Measurements from ENCODE around the gene ARSD. TPM values are rescaled to one million over a fixed set of nuclear protein-coding genes. Genes with fewer than 3 reads are reported as not detected.
"Not testable (repeated sequence)": the region's sequence is repeated elsewhere in the genome, so short reads cannot be mapped to it uniquely, and the experiment has no call there.

The ARSD gene
- polyA plus RNA-seq, 1 experiment: 11.6 TPM

GRCh38 chrX:2898846-2899512, 30.2 kb downstream of the ARSD start:
- CTCF ChIA-PET: no interaction called here
- POLR2A ChIA-PET: no interaction called here
- H3K27ac ChIP-seq (ENCODE audit: low read depth, low read length): no peak overlapping the region
- DNase-seq (ENCODE audit: low read depth, low spot score): no peak
- no peaks in the 10 kb centered on the region for H3K9me3 ChIP-seq (ENCODE audit: control insufficient read depth, insufficient read depth, low read length)
- TF ChIP-seq, protein P1, sequence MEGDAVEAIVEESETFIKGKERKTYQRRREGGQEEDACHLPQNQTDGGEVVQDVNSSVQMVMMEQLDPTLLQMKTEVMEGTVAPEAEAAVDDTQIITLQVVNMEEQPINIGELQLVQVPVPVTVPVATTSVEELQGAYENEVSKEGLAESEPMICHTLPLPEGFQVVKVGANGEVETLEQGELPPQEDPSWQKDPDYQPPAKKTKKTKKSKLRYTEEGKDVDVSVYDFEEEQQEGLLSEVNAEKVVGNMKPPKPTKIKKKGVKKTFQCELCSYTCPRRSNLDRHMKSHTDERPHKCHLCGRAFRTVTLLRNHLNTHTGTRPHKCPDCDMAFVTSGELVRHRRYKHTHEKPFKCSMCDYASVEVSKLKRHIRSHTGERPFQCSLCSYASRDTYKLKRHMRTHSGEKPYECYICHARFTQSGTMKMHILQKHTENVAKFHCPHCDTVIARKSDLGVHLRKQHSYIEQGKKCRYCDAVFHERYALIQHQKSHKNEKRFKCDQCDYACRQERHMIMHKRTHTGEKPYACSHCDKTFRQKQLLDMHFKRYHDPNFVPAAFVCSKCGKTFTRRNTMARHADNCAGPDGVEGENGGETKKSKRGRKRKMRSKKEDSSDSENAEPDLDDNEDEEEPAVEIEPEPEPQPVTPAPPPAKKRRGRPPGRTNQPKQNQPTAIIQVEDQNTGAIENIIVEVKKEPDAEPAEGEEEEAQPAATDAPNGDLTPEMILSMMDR (IDR thresholded peaks at IDR 0.05; ENCODE audit: low read depth, low read length): no peak
- no peaks in the 10 kb centered on the region for H3K27me3 ChIP-seq (ENCODE audit: control insufficient read depth, insufficient read depth, low read length)
- no peak overlapping the region for H3K4me3 ChIP-seq (ENCODE audit: low read depth, low read length)

GRCh38 chrX:2897690-2898623, 31.2 kb downstream of the ARSD start:
- POLR2A ChIA-PET; DNase-seq (ENCODE audit: low read depth, low spot score); H3K4me3 ChIP-seq (ENCODE audit: low read depth, low read length); H3K27ac ChIP-seq (ENCODE audit: low read depth, low read length); CTCF ChIA-PET; H3K27me3 ChIP-seq (ENCODE audit: control insufficient read depth, insufficient read depth, low read length); H3K9me3 ChIP-seq (ENCODE audit: control insufficient read depth, insufficient read depth, low read length): not testable (repeated sequence)

DNA sequence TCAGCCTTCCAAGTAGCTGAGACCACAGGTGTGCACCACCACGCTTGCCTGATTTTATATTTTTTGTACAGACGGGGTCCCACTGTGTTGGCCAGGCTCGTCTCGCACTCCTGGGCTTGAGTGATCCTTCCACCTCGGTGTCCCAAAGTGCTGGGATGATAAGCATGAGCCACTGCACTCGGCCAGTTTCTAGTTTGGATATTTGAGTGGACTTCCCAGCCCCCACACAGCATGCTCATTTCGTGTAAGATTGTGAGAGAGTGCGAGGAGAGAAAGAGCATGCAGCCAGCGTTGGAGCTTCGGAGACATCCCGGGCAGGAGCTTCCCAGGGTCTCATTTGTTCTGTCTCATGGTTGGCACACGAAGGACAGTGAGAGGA, 31.8 kb downstream of the ARSD start:
- no peaks in the 10 kb centered on the region for H3K9me3 ChIP-seq (ENCODE audit: control insufficient read depth, insufficient read depth, low read length)
- TF ChIP-seq, protein P1 (IDR thresholded peaks at IDR 0.05; ENCODE audit: low read depth, low read length): no peak
- H3K27ac ChIP-seq (ENCODE audit: low read depth, low read length): no peak overlapping the region
- CTCF ChIA-PET: no interaction called here
- POLR2A ChIA-PET: no interaction called here
- H3K27me3 ChIP-seq (ENCODE audit: control insufficient read depth, insufficient read depth, low read length): no peaks in the 10 kb centered on the region
- no peak overlapping the region for H3K4me3 ChIP-seq (ENCODE audit: low read depth, low read length)
- no peak for DNase-seq (ENCODE audit: low read depth, low spot score)

GRCh38 chrX:2894885-2895292, 34.2 kb downstream of the ARSD start:
- Histone ChIP-seq H3K4me3 (ENCODE audit: low read depth, low read length) (no peak overlapping the region), H3K27ac (ENCODE audit: low read depth, low read length) (no peak overlapping the region), H3K27me3 (ENCODE audit: control insufficient read depth, insufficient read depth, low read length) (no peaks in the 10 kb centered on the region), H3K9me3 (ENCODE audit: control insufficient read depth, insufficient read depth, low read length) (no peaks in the 10 kb centered on the region)
- TF ChIP-seq, protein P1 (IDR thresholded peaks at IDR 0.05; ENCODE audit: low read depth, low read length): no peak
- ChIA-PET POLR2A (no interaction called here), CTCF (no interaction called here)
- DNase-seq (ENCODE audit: low read depth, low spot score): peak; percentile 4

DNA sequence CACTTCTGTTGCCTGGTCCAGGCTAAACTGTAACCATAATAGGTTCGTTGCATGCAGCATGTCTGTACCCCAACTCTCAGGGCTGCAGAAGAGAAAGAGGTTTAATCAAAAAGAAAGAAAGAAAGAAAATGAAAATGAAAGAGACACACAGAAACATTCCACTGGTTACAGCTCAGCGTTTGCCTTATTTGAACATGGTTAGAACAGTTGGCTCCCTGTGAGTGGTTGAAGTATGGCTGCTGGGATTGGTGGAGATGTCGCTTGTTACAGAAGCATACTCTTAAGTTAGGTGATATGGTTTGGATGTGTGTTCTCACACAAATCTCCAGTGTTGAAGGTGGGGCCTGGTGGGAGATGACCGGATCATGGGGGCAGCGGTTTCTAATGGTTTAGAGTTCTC, 36.3 kb downstream of the ARSD start:
- POLR2A ChIA-PET: no interaction called here
- CTCF ChIA-PET: no interaction called here
- Histone ChIP-seq H3K27ac (ENCODE audit: low read depth, low read length) (no peak overlapping the region), H3K9me3 (ENCODE audit: control insufficient read depth, insufficient read depth, low read length) (no peaks in the 10 kb centered on the region), H3K4me3 (ENCODE audit: low read depth, low read length) (no peak overlapping the region), H3K27me3 (ENCODE audit: control insufficient read depth, insufficient read depth, low read length) (no peaks in the 10 kb centered on the region)
- DNase-seq (ENCODE audit: low read depth, low spot score): no peak
- TF ChIP-seq, protein P1 (IDR thresholded peaks at IDR 0.05; ENCODE audit: low read depth, low read length): no peak

- CTCF ChIA-PET; H3K27ac ChIP-seq (ENCODE audit: low read depth, low read length); H3K9me3 ChIP-seq (ENCODE audit: control insufficient read depth, insufficient read depth, low read length); POLR2A ChIA-PET; H3K4me3 ChIP-seq (ENCODE audit: low read depth, low read length); H3K27me3 ChIP-seq (ENCODE audit: control insufficient read depth, insufficient read depth, low read length); DNase-seq (ENCODE audit: low read depth, low spot score): not testable (repeated sequence)
Measured at GRCh38 chrX:2890536-2891460, 38.3 kb downstream of the ARSD start.

Measured in AG04450 (cell line).